Measurements from ENCODE around the gene SPEM2. TPM values are rescaled to one million over a fixed set of nuclear protein-coding genes. Genes with fewer than 3 reads are reported as not detected.

Gene SPEM2
- total RNA-seq, 1 experiment from 2014 or later = not detected

GRCh38 chr17:7435676-7436555, 10.5 kb downstream of the SPEM2 start:
- peak overlapping the region; percentile 70 for H3K9ac ChIP-seq (ENCODE audit: low read length)
- intact Hi-C loops (cut with micrococcal nuclease) = loop anchor here (1.0 to 5.0 kb wide), 4 partner anchors 32 to 251 kb away; partner anchors contain the start of genes KCTD11, POLR2A, TMEM256 and TP53
- H3K36me3 ChIP-seq (ENCODE audit: low read depth, low read length) = no peaks in the 10 kb centered on the region
- H3K79me2 ChIP-seq (ENCODE audit: low read length) = 0 out of 2 replicates have a peak, but pooled peaks cover 5% of the 10 kb centered on the region
- H3K9me2 ChIP-seq (replicated peaks; ENCODE audit: low read length) = no peaks in the 10 kb centered on the region
- H3K4me1 ChIP-seq (ENCODE audit: insufficient read depth, low read length) = peaks cover 4% of the 10 kb centered on the region; the same call in 1 of the 2 replicates
- H3K4me3 ChIP-seq (ENCODE audit: low read length) = peak overlapping the region; percentile 71
- H3K27ac ChIP-seq (ENCODE audit: low read length) = peak overlapping the region; percentile 40
- DNase-seq (peak; percentile 38), ATAC-seq (peak; percentile 11)
- H4K20me1 ChIP-seq (ENCODE audit: low read length) = no peaks in the 10 kb centered on the region
- H3K27me3 ChIP-seq (ENCODE audit: low read length) = no peaks in the 10 kb centered on the region
- H3K9me3 ChIP-seq (ENCODE audit: low read length) = no peaks in the 10 kb centered on the region
- POLR2A ChIA-PET (ENCODE audit: unreplicated experiment) = interaction anchor here (0.6 kb wide), 2 partner anchors 33 to 125 kb away, joined by 3 to 6 read pairs; no protein-coding TSS in a partner anchor
- TF ChIP-seq EZH2phosphoT487 (IDR thresholded peaks at IDR 0.05; ENCODE audit: borderline replicate concordance, low read length) (no peak), CTCF (conservative IDR thresholded peaks at IDR 0.05; ENCODE audit: low read depth, low read length) (peak; percentile 32; the same call in 1 of the 2 replicates)
- CTCF ChIA-PET = interaction anchor here (1.0 to 1.7 kb wide), 3 partner anchors 42 to 125 kb away, joined by 3 to 6 read pairs (median 6); no protein-coding TSS in a partner anchor
- peak overlapping the region; percentile 46 for H2AFZ ChIP-seq (ENCODE audit: low read length)
- TSS peak; percentile 70 for BruUV-seq (replicated peaks)
- H3K4me2 ChIP-seq (ENCODE audit: low read length) = peak overlapping the region; percentile 85
- H3F3A ChIP-seq (ENCODE audit: low read length, unreplicated experiment) = no peaks in the 10 kb centered on the region

- peak overlapping the region; percentile 70 for H3K9ac ChIP-seq (ENCODE audit: low read length)
- BruUV-seq (replicated peaks) = no TSS peak
- H3F3A ChIP-seq (ENCODE audit: low read length, unreplicated experiment) = no peaks in the 10 kb centered on the region
- peak overlapping the region; percentile 57 for H2AFZ ChIP-seq (ENCODE audit: low read length)
- peaks cover 4% of the 10 kb centered on the region; the same call in 1 of the 2 replicates for H3K4me1 ChIP-seq (ENCODE audit: insufficient read depth, low read length)
- 0 out of 2 replicates have a peak, but pooled peaks cover 5% of the 10 kb centered on the region for H3K79me2 ChIP-seq (ENCODE audit: low read length)
- H3K4me2 ChIP-seq (ENCODE audit: low read length) = peak overlapping the region; percentile 85
- CTCF ChIA-PET = interaction anchor here (0.6 to 1.7 kb wide), 6 partner anchors 33 to 178 kb away, joined by 3 to 9 read pairs (median 4); partner anchors contain the start of gene TMEM256
- ATAC-seq (peak; percentile 72), DNase-seq (peak; percentile 89)
- H3K4me3 ChIP-seq (ENCODE audit: low read length) = peak overlapping the region; percentile 71
- no peaks in the 10 kb centered on the region for H3K9me3 ChIP-seq (ENCODE audit: low read length)
- H3K9me2 ChIP-seq (replicated peaks; ENCODE audit: low read length) = no peaks in the 10 kb centered on the region
- intact Hi-C loops (cut with micrococcal nuclease) = loop anchor here (5.0 kb wide), 2 partner anchors 84 to 251 kb away; partner anchors contain the start of genes KCTD11, TP53 and WRAP53
- H3K27ac ChIP-seq (ENCODE audit: low read length) = peak overlapping the region; percentile 40
- no peaks in the 10 kb centered on the region for H3K27me3 ChIP-seq (ENCODE audit: low read length)
- H3K36me3 ChIP-seq (ENCODE audit: low read depth, low read length) = no peaks in the 10 kb centered on the region
- TF ChIP-seq CTCF (conservative IDR thresholded peaks at IDR 0.05; ENCODE audit: low read depth, low read length) (peak; percentile 70), EZH2 (IDR thresholded peaks at IDR 0.05; ENCODE audit: low read length, unreplicated experiment) (no peak)
- no peaks in the 10 kb centered on the region for H4K20me1 ChIP-seq (ENCODE audit: low read length)
- POLR2A ChIA-PET (ENCODE audit: unreplicated experiment) = no interaction called here
Observed at GRCh38 chr17:7436556-7437368, 11.3 kb downstream of the SPEM2 start.
